OCI-LY1 (cell line): ENCODE results near the gene MXI1.
"Not testable (repeated sequence)": the region's sequence is repeated elsewhere in the genome, so short reads cannot be mapped to it uniquely, and the experiment has no call there.

Experiments used
- H2AFZ ChIP-seq: fragments of 200-600 bp; sonication (generic), shearing (Covaris generic); 2 replicates; pipeline ENCODE4 v1.6.0; 2014; ENCODE audit warnings: antibody characterized with exemption, mild to moderate bottlenecking, low read length
- H3F3A ChIP-seq: fragments of 200-600 bp; sonication (generic), shearing (Covaris generic); 2 replicates; pipeline ENCODE4 v1.6.0; 2014; ENCODE audit warnings: mild to moderate bottlenecking, antibody characterized with exemption, low read length, moderate library complexity; ENCODE audit not compliant: insufficient read depth
- H3K27ac ChIP-seq: fragments of 200-600 bp; sonication (generic); 2 replicates; pipeline ENCODE4 v1.5.1; 2014; ENCODE audit warnings: low read length, mixed run types, mild to moderate bottlenecking, low read depth; ENCODE audit not compliant: poor library complexity, severe bottlenecking
- H3K27me3 ChIP-seq: fragments of 200-600 bp; sonication (generic); 2 replicates; pipeline ENCODE4 v1.6.0; 2014; ENCODE audit warnings: antibody characterized with exemption, mild to moderate bottlenecking, low read length, moderate library complexity; ENCODE audit not compliant: insufficient read depth
- H3K36me3 ChIP-seq: fragments of 200-600 bp; sonication (generic); 2 replicates; pipeline ENCODE4 v1.6.1; 2014; ENCODE audit warnings: mild to moderate bottlenecking, antibody characterized with exemption, low read length, moderate library complexity, mixed read lengths; ENCODE audit not compliant: insufficient read depth
- H3K4me1 ChIP-seq: fragments of 200-600 bp; sonication (generic); 2 replicates; pipeline ENCODE4 v1.5.1; 2014; ENCODE audit warnings: mild to moderate bottlenecking, low read length, moderate library complexity; ENCODE audit not compliant: insufficient read depth, severe bottlenecking
- H3K4me2 ChIP-seq: fragments of 200-600 bp; sonication (generic), shearing (Covaris generic); 2 replicates; pipeline ENCODE4 v1.6.1; 2014; ENCODE audit warnings: low read length
- H3K4me3 ChIP-seq: fragments of 200-600 bp; sonication (generic); 2 replicates; pipeline ENCODE4 v1.5.1; 2014; ENCODE audit warnings: low read length, low read depth, mild to moderate bottlenecking, mixed read lengths; ENCODE audit not compliant: poor library complexity, severe bottlenecking
- H3K79me2 ChIP-seq: fragments of 200-600 bp; shearing (Covaris generic); 2 replicates; pipeline ENCODE4 v1.6.1; 2016; ENCODE audit warnings: mixed run types, low read length, mixed read lengths; ENCODE audit not compliant: insufficient read depth
- H3K9ac ChIP-seq: fragments of 200-600 bp; sonication (generic), shearing (Covaris generic); 2 replicates; pipeline ENCODE4 v1.6.1; 2014; ENCODE audit warnings: mild to moderate bottlenecking, low read length, mixed read lengths
- H3K9me2 ChIP-seq: fragments of 200-600 bp; sonication (generic), shearing (Covaris generic); 2 replicates; pipeline ENCODE4 v1.6.1; 2014; ENCODE audit warnings: low read depth, mild to moderate bottlenecking, low read length, mixed read lengths
- H3K9me3 ChIP-seq: fragments of 200-600 bp; shearing (Covaris generic); 2 replicates; pipeline ENCODE4 v1.6.1; 2014; ENCODE audit warnings: low read length, mixed read lengths
- H4K20me1 ChIP-seq: fragments of 200-600 bp; sonication (generic), shearing (Covaris generic); 2 replicates; pipeline ENCODE4 v1.6.0; 2016; ENCODE audit warnings: mild to moderate bottlenecking, low read length; ENCODE audit not compliant: insufficient read depth
- EZH2 ChIP-seq: fragments of 200-600 bp; sonication (generic), shearing (Covaris generic); IDR thresholded peaks from 2 replicates; pipeline ENCODE4 v1.8.0; 2017; ENCODE audit warnings: borderline replicate concordance, mixed run types, mild to moderate bottlenecking, antibody characterized with exemption, low read length, moderate library complexity, mixed read lengths
- TF ChIP-seq, protein P1 (sequence below): fragments of 200-600 bp; sonication (generic), shearing (Covaris generic); IDR thresholded peaks from 2 replicates; pipeline ENCODE4 v1.5.1; 2017; ENCODE audit warnings: mild to moderate bottlenecking, antibody characterized with exemption, low read length, moderate library complexity, mixed read lengths

The MXI1 gene

GRCh38 chr10:110184398-110184797, 23.0 kb upstream of the MXI1 start:
- no peak overlapping the region for H3K4me2 ChIP-seq
- H3K4me3 ChIP-seq = no peak overlapping the region
- H3K4me1 ChIP-seq = no peaks in the 10 kb centered on the region
- H3K79me2 ChIP-seq = no peaks in the 10 kb centered on the region
- H3K36me3 ChIP-seq = no peaks in the 10 kb centered on the region
- no peaks in the 10 kb centered on the region for H4K20me1 ChIP-seq
- H3K9ac ChIP-seq = no peak overlapping the region
- no peaks in the 10 kb centered on the region for H3K9me3 ChIP-seq
- H3F3A ChIP-seq = no peaks in the 10 kb centered on the region
- H2AFZ ChIP-seq = no peak overlapping the region
- TF ChIP-seq, protein P1, sequence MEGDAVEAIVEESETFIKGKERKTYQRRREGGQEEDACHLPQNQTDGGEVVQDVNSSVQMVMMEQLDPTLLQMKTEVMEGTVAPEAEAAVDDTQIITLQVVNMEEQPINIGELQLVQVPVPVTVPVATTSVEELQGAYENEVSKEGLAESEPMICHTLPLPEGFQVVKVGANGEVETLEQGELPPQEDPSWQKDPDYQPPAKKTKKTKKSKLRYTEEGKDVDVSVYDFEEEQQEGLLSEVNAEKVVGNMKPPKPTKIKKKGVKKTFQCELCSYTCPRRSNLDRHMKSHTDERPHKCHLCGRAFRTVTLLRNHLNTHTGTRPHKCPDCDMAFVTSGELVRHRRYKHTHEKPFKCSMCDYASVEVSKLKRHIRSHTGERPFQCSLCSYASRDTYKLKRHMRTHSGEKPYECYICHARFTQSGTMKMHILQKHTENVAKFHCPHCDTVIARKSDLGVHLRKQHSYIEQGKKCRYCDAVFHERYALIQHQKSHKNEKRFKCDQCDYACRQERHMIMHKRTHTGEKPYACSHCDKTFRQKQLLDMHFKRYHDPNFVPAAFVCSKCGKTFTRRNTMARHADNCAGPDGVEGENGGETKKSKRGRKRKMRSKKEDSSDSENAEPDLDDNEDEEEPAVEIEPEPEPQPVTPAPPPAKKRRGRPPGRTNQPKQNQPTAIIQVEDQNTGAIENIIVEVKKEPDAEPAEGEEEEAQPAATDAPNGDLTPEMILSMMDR = no peak
- no peak for TF ChIP-seq EZH2
- H3K27ac ChIP-seq = no peak overlapping the region
- H3K9me2 ChIP-seq = no peaks in the 10 kb centered on the region
- peaks cover 6% of the 10 kb centered on the region; the same call in 1 of the 2 replicates for H3K27me3 ChIP-seq

DNA sequence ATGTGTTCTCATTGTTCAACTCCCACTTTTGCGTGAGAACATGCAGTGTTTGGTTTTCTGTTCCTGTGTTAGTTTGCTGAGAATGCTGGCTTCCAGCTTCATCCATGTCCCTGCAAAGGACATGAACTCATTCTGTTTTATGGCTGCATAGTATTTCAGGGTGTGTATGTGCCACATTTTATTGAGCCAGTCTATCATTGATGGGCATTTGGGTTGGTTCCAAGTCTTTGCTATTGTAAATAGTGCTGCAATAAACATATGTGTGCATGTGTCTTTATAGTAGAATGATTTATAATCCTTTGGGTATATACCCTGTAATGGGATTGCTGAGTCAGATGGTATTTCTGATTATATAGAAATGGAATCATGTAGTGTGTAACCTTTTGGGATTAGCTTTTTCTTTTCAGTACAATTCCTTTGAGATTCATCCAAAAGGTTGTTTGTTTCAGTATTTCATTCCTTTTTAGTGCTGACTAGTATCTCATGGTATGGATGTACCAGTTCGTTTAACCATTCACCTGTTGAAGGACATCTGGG, 21.7 kb upstream of the MXI1 start:
- not testable (repeated sequence) for H3K4me3 ChIP-seq, H3K9me2 ChIP-seq, H3K4me1 ChIP-seq, H3K9ac ChIP-seq, H3K4me2 ChIP-seq, H3K27me3 ChIP-seq, H3K9me3 ChIP-seq, H3K79me2 ChIP-seq, H3F3A ChIP-seq, H3K27ac ChIP-seq, H3K36me3 ChIP-seq, H4K20me1 ChIP-seq, H2AFZ ChIP-seq

DNA sequence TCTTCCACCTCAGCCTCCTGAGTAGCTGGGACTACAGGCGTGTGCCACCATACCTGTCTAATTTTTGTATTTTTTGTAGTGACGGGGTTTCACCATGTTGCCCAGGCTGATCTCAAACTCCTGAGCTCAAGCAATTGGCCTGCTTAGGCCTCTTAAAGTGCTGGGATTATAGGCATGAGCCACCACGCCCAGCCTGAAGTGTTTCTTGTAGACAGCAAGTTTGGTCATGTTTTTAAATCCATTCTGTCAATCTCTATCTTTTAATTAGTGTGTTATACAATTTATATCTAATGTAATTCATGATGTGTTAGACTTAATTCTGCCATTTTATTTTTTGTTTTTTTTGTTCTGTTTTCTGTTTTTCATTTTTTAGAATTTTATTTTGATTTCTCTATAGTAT, 17.2 kb upstream of the MXI1 start:
- no peaks in the 10 kb centered on the region for H3F3A ChIP-seq
- no peak overlapping the region for H3K9ac ChIP-seq
- no peak overlapping the region for H3K4me2 ChIP-seq
- H4K20me1 ChIP-seq = no peaks in the 10 kb centered on the region
- no peaks in the 10 kb centered on the region for H3K27me3 ChIP-seq
- no peaks in the 10 kb centered on the region for H3K9me2 ChIP-seq
- H3K36me3 ChIP-seq = no peaks in the 10 kb centered on the region
- TF ChIP-seq, protein P1 = no peak
- no peak for TF ChIP-seq EZH2
- no peaks in the 10 kb centered on the region for H3K4me1 ChIP-seq
- peaks cover 5% of the 10 kb centered on the region; the same call in 1 of the 2 replicates for H3K9me3 ChIP-seq
- no peak overlapping the region for H2AFZ ChIP-seq
- H3K79me2 ChIP-seq = no peaks in the 10 kb centered on the region
- no peak overlapping the region for H3K4me3 ChIP-seq
- H3K27ac ChIP-seq = no peak overlapping the region

- Histone ChIP-seq H3K4me1 (no peaks in the 10 kb centered on the region), H3K79me2 (no peaks in the 10 kb centered on the region), H3K36me3 (no peaks in the 10 kb centered on the region), H3K4me3 (no peak overlapping the region), H3K9ac (no peak overlapping the region), H3K27me3 (no peaks in the 10 kb centered on the region), H3K4me2 (no peak overlapping the region), H2AFZ (no peak overlapping the region), H4K20me1 (no peaks in the 10 kb centered on the region), H3K9me2 (no peaks in the 10 kb centered on the region), H3K27ac (no peak overlapping the region), H3F3A (no peaks in the 10 kb centered on the region), H3K9me3 (peaks cover 5% of the 10 kb centered on the region; the same call in 1 of the 2 replicates)
- no peak for TF ChIP-seq EZH2
- TF ChIP-seq, protein P1 = peak; percentile 38; the same call in 1 of the 2 replicates
These were observed 14.9 kb upstream of the MXI1 start for GRCh38 chr10:110192552-110192951.
